Upper lobe of left lung (tissue), 4 donors: Measurements from ENCODE around the gene MAF.

ENCODE experiments used
- EP300 ChIP-seq, 4 donors: sonication (generic); formaldehyde crosslinking; IDR thresholded peaks; one replicate each; pipeline ENCODE4 v1.5.1; 2017; ENCODE audit warnings: antibody characterized with exemption in 4 of 4, control low read depth in 2 of 4
- POLR2A ChIP-seq, 4 donors: fragments of 450-650 bp; IDR thresholded peaks; one replicate each; pipeline ENCODE4 v1.5.1; 2016 to 2017; ENCODE audit warnings: antibody characterized with exemption in 4 of 4, mild to moderate bottlenecking in 2 of 4
- POLR2AphosphoS5 ChIP-seq, 2 donors: sonication (generic); formaldehyde crosslinking; IDR thresholded peaks; one replicate each; pipeline ENCODE4 v1.5.1; 2017; ENCODE audit warnings: antibody characterized with exemption in 2 of 2
- TF ChIP-seq, protein P1 (sequence below), 6 experiments: fragments of 450-650 bp in 4 of 6; fragments of 200-600 bp in 2 of 6; sonication (generic) in 2 of 6; IDR thresholded peaks; one replicate each; pipeline ENCODE4 v1.5.1; 2016 to 2019; ENCODE audit warnings: antibody characterized with exemption in 6 of 6

DNA sequence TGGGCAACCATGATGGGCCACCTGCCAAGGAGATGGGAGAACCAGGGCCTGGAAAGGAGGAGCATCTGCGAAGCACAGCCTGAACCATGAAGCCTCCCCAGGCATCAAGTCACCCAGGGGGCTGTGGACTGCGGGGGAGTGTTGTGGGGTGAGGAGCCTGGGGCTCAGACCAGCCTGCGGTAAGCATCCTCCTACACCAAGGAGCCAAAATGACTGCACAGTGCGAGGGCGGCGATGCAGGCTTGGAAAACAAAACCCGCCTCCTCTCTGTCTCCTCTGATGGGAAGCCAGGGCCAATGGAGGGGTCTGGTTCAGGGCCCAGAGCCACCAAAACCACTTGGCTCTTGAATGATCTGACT is 18.1 kb upstream of the MAF start:
- TF ChIP-seq, protein P1, sequence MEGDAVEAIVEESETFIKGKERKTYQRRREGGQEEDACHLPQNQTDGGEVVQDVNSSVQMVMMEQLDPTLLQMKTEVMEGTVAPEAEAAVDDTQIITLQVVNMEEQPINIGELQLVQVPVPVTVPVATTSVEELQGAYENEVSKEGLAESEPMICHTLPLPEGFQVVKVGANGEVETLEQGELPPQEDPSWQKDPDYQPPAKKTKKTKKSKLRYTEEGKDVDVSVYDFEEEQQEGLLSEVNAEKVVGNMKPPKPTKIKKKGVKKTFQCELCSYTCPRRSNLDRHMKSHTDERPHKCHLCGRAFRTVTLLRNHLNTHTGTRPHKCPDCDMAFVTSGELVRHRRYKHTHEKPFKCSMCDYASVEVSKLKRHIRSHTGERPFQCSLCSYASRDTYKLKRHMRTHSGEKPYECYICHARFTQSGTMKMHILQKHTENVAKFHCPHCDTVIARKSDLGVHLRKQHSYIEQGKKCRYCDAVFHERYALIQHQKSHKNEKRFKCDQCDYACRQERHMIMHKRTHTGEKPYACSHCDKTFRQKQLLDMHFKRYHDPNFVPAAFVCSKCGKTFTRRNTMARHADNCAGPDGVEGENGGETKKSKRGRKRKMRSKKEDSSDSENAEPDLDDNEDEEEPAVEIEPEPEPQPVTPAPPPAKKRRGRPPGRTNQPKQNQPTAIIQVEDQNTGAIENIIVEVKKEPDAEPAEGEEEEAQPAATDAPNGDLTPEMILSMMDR (IDR thresholded peaks at IDR 0.05), result no peak
- TF ChIP-seq EP300 (IDR thresholded peaks at IDR 0.05), result no peak
- no peak for TF ChIP-seq POLR2A (IDR thresholded peaks at IDR 0.05)
- TF ChIP-seq POLR2AphosphoS5 (IDR thresholded peaks at IDR 0.05), result no peak
